HepG2 (cell line): ENCODE data around the gene NUDT17. TPM values are rescaled to one million over a fixed set of nuclear protein-coding genes. Genes with fewer than 3 reads are reported as not detected.

Experiments used
- BRD4 ChIP-seq: sonication (generic); formaldehyde crosslinking; IDR thresholded peaks from 2 replicates; pipeline ENCODE4 v1.4.0; 2020; ENCODE audit warnings: missing genetic modification reagents
- ESRRA ChIP-seq: sonication (generic); formaldehyde crosslinking; IDR thresholded peaks from 2 replicates; pipeline ENCODE4 v1.5.1; 2020; ENCODE audit warnings: mild to moderate bottlenecking, low read depth, missing genetic modification reagents
- FOXM1 ChIP-seq: sonication (generic); formaldehyde crosslinking; IDR thresholded peaks from 2 replicates; pipeline ENCODE4 v1.5.0; 2020; ENCODE audit warnings: missing genetic modification reagents
- KMT2A ChIP-seq: sonication (generic); formaldehyde crosslinking; IDR thresholded peaks from 2 replicates; pipeline ENCODE4 v1.4.0; 2020; ENCODE audit warnings: missing genetic modification reagents
- SMAD3 ChIP-seq: sonication (generic); formaldehyde crosslinking; IDR thresholded peaks from 2 replicates; pipeline ENCODE4 v1.4.0; 2020; ENCODE audit warnings: missing genetic modification reagents
- ZNF331 ChIP-seq: sonication (generic); formaldehyde crosslinking; IDR thresholded peaks from 2 replicates; pipeline ENCODE4 v1.4.0; 2020; ENCODE audit warnings: missing genetic modification reagents
- ZNF33A ChIP-seq: sonication (generic); formaldehyde crosslinking; IDR thresholded peaks from 2 replicates; pipeline ENCODE4 v1.5.1; 2020; ENCODE audit warnings: missing genetic modification reagents, mild to moderate bottlenecking, moderate library complexity, borderline replicate concordance
- ZNF33B ChIP-seq: sonication (generic); formaldehyde crosslinking; IDR thresholded peaks from 2 replicates; pipeline ENCODE4 v1.5.1; 2020; ENCODE audit warnings: mild to moderate bottlenecking, missing genetic modification reagents
- polyA plus RNA-seq, 8 experiments: library from polyadenylated mRNA; depleted of rRNA in 3 of 8; stranded (reverse) in 7 of 8; unstranded in 1 of 8; fragments of >200 nt; fragmentation: Illumina TruSeq in 4 of 8; extraction: Trizol in 4 of 8; gene quantifications; 2 replicates each; pipeline versions ENCODE4 v1.2.1 to v1.2.3, GENCODE V29; 2011 to 2016; ENCODE audit warnings: low read depth in 4 of 8, missing spikeins in 1 of 8, mixed read lengths in 1 of 8; ENCODE audit not compliant: insufficient read depth in 1 of 8
- total RNA-seq, 5 experiments: library from RNA; depleted of rRNA; stranded (reverse); fragments of >200 nt; fragmentation: Illumina TruSeq; extraction: Trizol; gene quantifications; 2 replicates each; pipeline ENCODE4 v1.2.3, GENCODE V29; 2016; ENCODE audit warnings: low read depth in 1 of 5
- TF ChIP-seq, protein P1 (sequence below): sonication (generic); formaldehyde crosslinking; IDR thresholded peaks from 2 replicates; pipeline ENCODE4 v1.5.0; 2020; ENCODE audit warnings: missing genetic modification reagents, mild to moderate bottlenecking, borderline replicate concordance
- TF ChIP-seq, protein P2 (sequence below), 2 experiments: fragments of 450-650 bp in 1 of 2; sonication (generic) in 1 of 2; formaldehyde crosslinking; IDR thresholded peaks; 2 replicates each; pipeline versions ENCODE4 v1.5.0 to v1.8.0; 2020 to 2022; ENCODE audit warnings: mild to moderate bottlenecking in 1 of 2, missing genetic modification reagents in 1 of 2
- TF ChIP-seq, protein P3 (sequence below), 2 experiments: sonication (generic) in 1 of 2; formaldehyde crosslinking in 1 of 2; IDR thresholded peaks; 2 replicates each; pipeline versions ENCODE4 v1.5.1 to v1.6.1; 2011 to 2020; ENCODE audit warnings: borderline replicate concordance in 1 of 2, low read depth in 1 of 2, low read length in 1 of 2, mild to moderate bottlenecking in 1 of 2, missing genetic modification reagents in 1 of 2, moderate library complexity in 1 of 2
- TF ChIP-seq, protein P4 (sequence below): sonication (generic); formaldehyde crosslinking; IDR thresholded peaks from 2 replicates; pipeline ENCODE4 v1.4.0; 2020; ENCODE audit warnings: missing genetic modification reagents
- TF ChIP-seq, protein P5 (sequence below): sonication (generic); formaldehyde crosslinking; IDR thresholded peaks from 2 replicates; pipeline ENCODE4 v1.4.0; 2020; ENCODE audit warnings: missing genetic modification reagents, low read depth, mild to moderate bottlenecking, borderline replicate concordance
- TF ChIP-seq, protein P6 (sequence below): sonication (generic); formaldehyde crosslinking; IDR thresholded peaks from 2 replicates; pipeline ENCODE4 v1.4.0; 2020; ENCODE audit warnings: missing genetic modification reagents, mild to moderate bottlenecking, borderline replicate concordance
- TF ChIP-seq, protein P7 (sequence below): sonication (generic); formaldehyde crosslinking; IDR thresholded peaks from 2 replicates; pipeline ENCODE4 v1.8.0; 2023; ENCODE audit warnings: mild to moderate bottlenecking, missing genetic modification reagents

NUDT17 gene
- total and polyA plus RNA-seq, 2 of the 13 experiments (the other 11 are each of a cell fraction or from before 2014, with no cell fraction given), result 2.6 to 5.8 TPM

DNA sequence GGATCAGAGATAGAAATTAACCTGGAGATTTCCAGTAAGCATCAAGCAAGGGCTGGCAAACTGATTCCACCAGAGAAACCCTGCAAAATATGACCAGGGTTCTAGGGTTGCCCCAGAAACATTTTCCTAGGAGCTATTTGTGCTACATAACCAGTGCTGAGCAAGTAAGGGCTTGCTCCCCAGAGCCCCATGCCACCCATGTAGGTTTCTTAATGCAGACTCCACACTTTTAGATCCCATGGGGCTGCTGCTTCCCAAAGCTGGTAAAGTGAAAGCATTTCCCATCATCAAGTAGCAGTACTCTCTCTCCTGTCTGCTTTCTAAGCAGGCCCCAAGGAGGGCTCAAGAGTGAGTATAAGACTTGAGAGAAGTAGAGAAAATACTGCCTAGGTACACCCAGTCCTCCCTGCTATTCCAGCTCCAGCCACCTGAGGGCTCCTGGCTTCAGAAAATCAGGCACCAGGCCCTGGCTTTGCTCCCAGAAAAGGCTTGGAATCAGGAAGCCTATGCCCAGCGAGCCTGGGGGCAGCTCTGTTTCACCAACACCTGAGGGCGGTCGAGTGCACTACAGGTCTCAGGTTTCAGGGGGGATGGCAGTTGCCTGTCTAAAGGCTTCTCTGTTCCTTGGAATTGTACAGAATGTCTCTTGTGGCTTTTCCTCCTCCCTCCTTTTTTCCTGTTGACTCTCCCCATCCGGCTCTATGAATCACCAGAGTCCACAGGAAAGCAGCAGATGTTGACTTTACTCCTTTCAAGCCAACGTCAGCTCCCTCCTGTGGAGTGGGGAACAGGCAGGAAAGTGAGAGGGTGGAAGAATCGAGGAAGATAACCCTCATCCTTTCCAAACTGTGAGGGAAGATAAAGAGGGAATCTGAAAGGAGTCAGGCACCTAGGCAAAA lies 46.4 kb downstream of the NUDT17 start (continued):
- TF ChIP-seq, protein P1, sequence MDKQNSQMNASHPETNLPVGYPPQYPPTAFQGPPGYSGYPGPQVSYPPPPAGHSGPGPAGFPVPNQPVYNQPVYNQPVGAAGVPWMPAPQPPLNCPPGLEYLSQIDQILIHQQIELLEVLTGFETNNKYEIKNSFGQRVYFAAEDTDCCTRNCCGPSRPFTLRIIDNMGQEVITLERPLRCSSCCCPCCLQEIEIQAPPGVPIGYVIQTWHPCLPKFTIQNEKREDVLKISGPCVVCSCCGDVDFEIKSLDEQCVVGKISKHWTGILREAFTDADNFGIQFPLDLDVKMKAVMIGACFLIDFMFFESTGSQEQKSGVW (CRISPR knock-in tag), result no peak
- TF ChIP-seq ZNF331 (peak; percentile 78), SMAD3 (CRISPR knock-in tag) (peak; percentile 44; the same call in 1 of the 2 replicates), ZNF33A (CRISPR knock-in tag) (no peak), FOXM1 (CRISPR knock-in tag) (no peak), ZNF33B (no peak), ESRRA (CRISPR knock-in tag) (no peak), BRD4 (CRISPR knock-in tag) (0 out of 2 replicates have a peak, but pooled peaks have one; percentile 59), KMT2A (no peak)
- TF ChIP-seq, protein P2, sequence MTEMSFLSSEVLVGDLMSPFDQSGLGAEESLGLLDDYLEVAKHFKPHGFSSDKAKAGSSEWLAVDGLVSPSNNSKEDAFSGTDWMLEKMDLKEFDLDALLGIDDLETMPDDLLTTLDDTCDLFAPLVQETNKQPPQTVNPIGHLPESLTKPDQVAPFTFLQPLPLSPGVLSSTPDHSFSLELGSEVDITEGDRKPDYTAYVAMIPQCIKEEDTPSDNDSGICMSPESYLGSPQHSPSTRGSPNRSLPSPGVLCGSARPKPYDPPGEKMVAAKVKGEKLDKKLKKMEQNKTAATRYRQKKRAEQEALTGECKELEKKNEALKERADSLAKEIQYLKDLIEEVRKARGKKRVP (CRISPR knock-in tag; IDR thresholded peaks at IDR 0.05), result no peak
- TF ChIP-seq, protein P3, sequence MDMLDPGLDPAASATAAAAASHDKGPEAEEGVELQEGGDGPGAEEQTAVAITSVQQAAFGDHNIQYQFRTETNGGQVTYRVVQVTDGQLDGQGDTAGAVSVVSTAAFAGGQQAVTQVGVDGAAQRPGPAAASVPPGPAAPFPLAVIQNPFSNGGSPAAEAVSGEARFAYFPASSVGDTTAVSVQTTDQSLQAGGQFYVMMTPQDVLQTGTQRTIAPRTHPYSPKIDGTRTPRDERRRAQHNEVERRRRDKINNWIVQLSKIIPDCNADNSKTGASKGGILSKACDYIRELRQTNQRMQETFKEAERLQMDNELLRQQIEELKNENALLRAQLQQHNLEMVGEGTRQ (IDR thresholded peaks at IDR 0.05; ENCODE audit: low read depth, low read length), result no peak
- TF ChIP-seq, protein P3 (CRISPR knock-in tag; IDR thresholded peaks at IDR 0.05; ENCODE audit: borderline replicate concordance), result no peak
- TF ChIP-seq, protein P4, sequence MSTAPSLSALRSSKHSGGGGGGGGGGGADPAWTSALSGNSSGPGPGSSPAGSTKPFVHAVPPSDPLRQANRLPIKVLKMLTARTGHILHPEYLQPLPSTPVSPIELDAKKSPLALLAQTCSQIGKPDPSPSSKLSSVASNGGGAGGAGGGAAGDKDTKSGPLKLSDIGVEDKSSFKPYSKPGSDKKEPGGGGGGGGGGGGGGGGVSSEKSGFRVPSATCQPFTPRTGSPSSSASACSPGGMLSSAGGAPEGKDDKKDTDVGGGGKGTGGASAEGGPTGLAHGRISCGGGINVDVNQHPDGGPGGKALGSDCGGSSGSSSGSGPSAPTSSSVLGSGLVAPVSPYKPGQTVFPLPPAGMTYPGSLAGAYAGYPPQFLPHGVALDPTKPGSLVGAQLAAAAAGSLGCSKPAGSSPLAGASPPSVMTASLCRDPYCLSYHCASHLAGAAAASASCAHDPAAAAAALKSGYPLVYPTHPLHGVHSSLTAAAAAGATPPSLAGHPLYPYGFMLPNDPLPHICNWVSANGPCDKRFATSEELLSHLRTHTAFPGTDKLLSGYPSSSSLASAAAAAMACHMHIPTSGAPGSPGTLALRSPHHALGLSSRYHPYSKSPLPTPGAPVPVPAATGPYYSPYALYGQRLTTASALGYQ (CRISPR knock-in tag), result peak; percentile 80; the same call in 1 of the 2 replicates
- TF ChIP-seq, protein P5, sequence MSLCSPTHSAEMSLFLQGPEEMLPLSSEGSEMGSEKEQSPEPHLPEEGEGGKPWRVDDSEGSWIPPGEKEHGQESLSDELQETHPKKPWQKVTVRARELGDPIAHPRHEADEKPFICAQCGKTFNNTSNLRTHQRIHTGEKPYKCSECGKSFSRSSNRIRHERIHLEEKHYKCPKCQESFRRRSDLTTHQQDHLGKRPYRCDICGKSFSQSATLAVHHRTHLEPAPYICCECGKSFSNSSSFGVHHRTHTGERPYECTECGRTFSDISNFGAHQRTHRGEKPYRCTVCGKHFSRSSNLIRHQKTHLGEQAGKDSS, result peak; percentile 33; the same call in 1 of the 2 replicates
- TF ChIP-seq, protein P6, sequence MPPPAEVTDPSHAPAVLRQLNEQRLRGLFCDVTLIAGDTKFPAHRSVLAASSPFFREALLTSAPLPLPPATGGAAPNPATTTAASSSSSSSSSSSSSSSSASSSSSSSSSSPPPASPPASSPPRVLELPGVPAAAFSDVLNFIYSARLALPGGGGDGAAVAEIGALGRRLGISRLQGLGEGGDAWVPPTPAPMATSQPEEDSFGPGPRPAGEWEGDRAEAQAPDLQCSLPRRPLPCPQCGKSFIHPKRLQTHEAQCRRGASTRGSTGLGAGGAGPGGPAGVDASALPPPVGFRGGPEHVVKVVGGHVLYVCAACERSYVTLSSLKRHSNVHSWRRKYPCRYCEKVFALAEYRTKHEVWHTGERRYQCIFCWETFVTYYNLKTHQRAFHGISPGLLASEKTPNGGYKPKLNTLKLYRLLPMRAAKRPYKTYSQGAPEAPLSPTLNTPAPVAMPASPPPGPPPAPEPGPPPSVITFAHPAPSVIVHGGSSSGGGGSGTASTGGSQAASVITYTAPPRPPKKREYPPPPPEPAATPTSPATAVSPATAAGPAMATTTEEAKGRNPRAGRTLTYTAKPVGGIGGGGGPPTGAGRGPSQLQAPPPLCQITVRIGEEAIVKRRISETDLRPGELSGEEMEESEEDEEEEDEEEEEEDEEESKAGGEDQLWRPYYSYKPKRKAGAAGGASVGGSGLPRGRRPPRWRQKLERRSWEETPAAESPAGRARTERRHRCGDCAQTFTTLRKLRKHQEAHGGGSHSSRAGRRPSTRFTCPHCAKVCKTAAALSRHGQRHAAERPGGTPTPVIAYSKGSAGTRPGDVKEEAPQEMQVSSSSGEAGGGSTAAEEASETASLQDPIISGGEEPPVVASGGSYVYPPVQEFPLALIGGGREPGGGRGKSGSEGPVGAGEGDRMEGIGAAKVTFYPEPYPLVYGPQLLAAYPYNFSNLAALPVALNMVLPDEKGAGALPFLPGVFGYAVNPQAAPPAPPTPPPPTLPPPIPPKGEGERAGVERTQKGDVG (CRISPR knock-in tag), result no peak
- TF ChIP-seq, protein P7, sequence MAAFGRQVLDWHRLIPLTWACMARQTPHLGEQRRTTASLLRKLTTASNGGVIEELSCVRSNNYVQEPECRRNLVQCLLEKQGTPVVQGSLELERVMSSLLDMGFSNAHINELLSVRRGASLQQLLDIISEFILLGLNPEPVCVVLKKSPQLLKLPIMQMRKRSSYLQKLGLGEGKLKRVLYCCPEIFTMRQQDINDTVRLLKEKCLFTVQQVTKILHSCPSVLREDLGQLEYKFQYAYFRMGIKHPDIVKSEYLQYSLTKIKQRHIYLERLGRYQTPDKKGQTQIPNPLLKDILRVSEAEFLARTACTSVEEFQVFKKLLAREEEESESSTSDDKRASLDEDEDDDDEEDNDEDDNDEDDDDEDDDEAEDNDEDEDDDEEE, result 0 out of 2 replicates have a peak, but pooled peaks have one; percentile 30
